Left colon (tissue), 2 donors: Measurements from ENCODE around the gene ZNF17. TPM values are rescaled to one million over a fixed set of nuclear protein-coding genes. Genes with fewer than 3 reads are reported as not detected.
A peak's percentile ranks its signal among the peaks of the same experiment; 100 is the strongest.

Experiments used
- ATAC-seq: fragments of 200-7000 bp; cut with Tn5 transposase; one replicate; pipeline ENCODE4 v1.9.1; 2020; ENCODE audit warnings: mild to moderate bottlenecking, moderate library complexity
- DNase-seq, 2 donors: peaks; one replicate each; pipeline ENCODE4 v3.0.0-alpha.2; 2020
- intact Hi-C, 2 donors: fragments of 100-400 bp; cut with DNase I in 1 of 2; cut with micrococcal nuclease in 1 of 2; formaldehyde crosslinking; loops; one replicate each; pipeline versions ENCODE4 v1.11.2 to v1.14.0; 2022; cut with DNase I, micrococcal nuclease
- total RNA-seq, 2 donors: library from RNA; stranded (reverse); fragmentation: NEBNext Ultra II Directional; extraction: Animal tissue kit (Norgen Biotek cat#: 25700); gene quantifications; one replicate each; pipeline ENCODE4 v1.2.1, GENCODE V29; 2021
- donor health status: DM: no; HTN: no; CAD: no.
- donor health status: DM: yes; HTN: yes; CAD: no.

Gene ZNF17
- total RNA-seq, 2 donors from 2014 or later: 7.7 to 12.1 TPM

GRCh38 chr19:57406516-57407123 is 4.3 kb upstream of the ZNF17 start:
- peak; percentile 35 to 62 for DNase-seq
- intact Hi-C loops: no loop called here
- no peak for ATAC-seq

GRCh38 chr19:57419439-57419838 is 8.5 kb downstream of the ZNF17 start:
- no peak for ATAC-seq

GRCh38 chr19:57421037-57421436 is 10.1 kb downstream of the ZNF17 start:
- DNase-seq (no peak), ATAC-seq (no peak)
- intact Hi-C loops: no loop called here

More at GRCh38 chr19:57419439-57419838, 8.5 kb downstream of the ZNF17 start:
- DNase-seq: no peak
- intact Hi-C loops: no loop called here

GRCh38 chr19:57434386-57435061 is 23.6 kb downstream of the ZNF17 start:
- intact Hi-C loops: no loop called here
- no peak for DNase-seq
- no peak for ATAC-seq

- ATAC-seq: peak; percentile 97
- DNase-seq: peak; percentile 99
- intact Hi-C loops: no loop called here
Measured at GRCh38 chr19:57435062-57435978, 24.4 kb downstream of the ZNF17 start, which contains the start of gene ZNF749. Gene ZNF749, plus strand, starts transcription at chr19:57435325. Its CDS starts 254 bp downstream, at chr19:57435579.

- intact Hi-C loops: no loop called here
- DNase-seq (no peak), ATAC-seq (no peak)
Measured at GRCh38 chr19:57436417-57436816, 25.5 kb downstream of the ZNF17 start.

- intact Hi-C loops: no loop called here
- ATAC-seq (no peak), DNase-seq (no peak)
Measured at GRCh38 chr19:57437931-57438330, 27.0 kb downstream of the ZNF17 start.

GRCh38 chr19:57438925-57439324 is 28.0 kb downstream of the ZNF17 start:
- no peak for DNase-seq
- no peak for ATAC-seq
- intact Hi-C loops: no loop called here

GRCh38 chr19:57441979-57442752 is 31.2 kb downstream of the ZNF17 start:
- intact Hi-C loops: no loop called here
- ATAC-seq: no peak

GRCh38 chr19:57443121-57443696 is 32.2 kb downstream of the ZNF17 start:
- no peak for ATAC-seq
- intact Hi-C loops: no loop called here
- no peak for DNase-seq

More at GRCh38 chr19:57441979-57442752, 31.2 kb downstream of the ZNF17 start:
- no peak for DNase-seq

- intact Hi-C loops: no loop called here
- DNase-seq: no peak
- no peak for ATAC-seq
Measured at GRCh38 chr19:57452307-57452706, 41.3 kb downstream of the ZNF17 start.

- intact Hi-C loops: no loop called here
- peak; percentile 77 for ATAC-seq
- DNase-seq: no peak
Measured at GRCh38 chr19:57465680-57466381, 54.9 kb downstream of the ZNF17 start.

- DNase-seq (no peak), ATAC-seq (no peak)
- intact Hi-C loops: no loop called here
Measured at GRCh38 chr19:57466489-57466888, 55.5 kb downstream of the ZNF17 start.

Other genes starting within 250 kb of the ZNF17 start
- not detected for gene DUXA, start 243.7 kb upstream of the ZNF17 start, total RNA-seq
- 10 to 100 TPM; 28.2 to 29.4 TPM for gene ZNF264, start 219.7 kb upstream of the ZNF17 start, total RNA-seq
- under 1 TPM; 0.67 to 0.89 TPM for gene AURKC, start 180.1 kb upstream of the ZNF17 start, total RNA-seq
- 10 to 100 TPM in 1 of 2 donors, 1 to 10 TPM in 1; 9.5 to 10.4 TPM for gene ZNF805, start 170.5 kb upstream of the ZNF17 start, total RNA-seq
- 10 to 100 TPM; 33.1 to 41.6 TPM for gene ZNF460, start 130.7 kb upstream of the ZNF17 start, total RNA-seq
- 1 to 10 TPM; 2.8 to 3.5 TPM for gene ZNF543, start 90.7 kb upstream of the ZNF17 start, total RNA-seq
- gene ZNF304, start 59.9 kb upstream of the ZNF17 start, total RNA-seq: 1 to 10 TPM; 3.0 to 3.3 TPM
- gene TRAPPC2B, start 47.6 kb upstream of the ZNF17 start, total RNA-seq: 1 to 10 TPM; 4.4 to 4.5 TPM
- gene ZNF547, start 47.6 kb upstream of the ZNF17 start, total RNA-seq: 1 to 10 TPM; 1.4 to 1.8 TPM
- 10 to 100 TPM in 1 of 2 donors, 1 to 10 TPM in 1; 8.1 to 10.7 TPM for gene ZNF548, start 21.3 kb upstream of the ZNF17 start, total RNA-seq
- gene ZNF749, start 24.2 kb downstream of the ZNF17 start, total RNA-seq: 1 to 10 TPM; 7.3 to 8.3 TPM
- gene VN1R1, start 46.0 kb downstream of the ZNF17 start, total RNA-seq: under 1 TPM; 0.37 to 0.50 TPM
- 1 to 10 TPM; 3.2 to 3.8 TPM for gene ZNF772, start 66.4 kb downstream of the ZNF17 start, total RNA-seq
- 1 to 10 TPM; 3.2 to 4.0 TPM for gene ZNF419, start 76.6 kb downstream of the ZNF17 start, total RNA-seq
- 1 to 10 TPM; 2.6 to 5.0 TPM for gene ZNF773, start 88.8 kb downstream of the ZNF17 start, total RNA-seq
- 1 to 10 TPM; 2.7 to 3.5 TPM for gene ZNF549, start 116.2 kb downstream of the ZNF17 start, total RNA-seq
- 1 to 10 TPM; 2.7 to 5.3 TPM for gene ZNF550, start 148.7 kb downstream of the ZNF17 start, total RNA-seq
- gene ZNF416, start 167.8 kb downstream of the ZNF17 start, total RNA-seq: 1 to 10 TPM; 2.0 to 3.2 TPM
- 1 to 10 TPM in 1 of 2 donors, under 1 TPM in 1; 0.95 to 1.5 TPM for gene ZIK1, start 173.0 kb downstream of the ZNF17 start, total RNA-seq
- gene ZNF530, start 188.7 kb downstream of the ZNF17 start, total RNA-seq: 1 to 10 TPM; 1.2 to 1.7 TPM
- 1 to 10 TPM; 7.4 to 9.0 TPM for gene ZNF134, start 203.1 kb downstream of the ZNF17 start, total RNA-seq
- 1 to 10 TPM; 7.4 to 9.9 TPM for gene ZNF211, start 222.0 kb downstream of the ZNF17 start, total RNA-seq